Measurements from ENCODE around the gene DNAH14. TPM values are rescaled to one million over a fixed set of nuclear protein-coding genes. Genes with fewer than 3 reads are reported as not detected.

DNAH14 gene
- total and polyA plus RNA-seq, 9 of the 15 experiments (the other 6 are each of a cell fraction or from before 2014, with no cell fraction given) = 58.4 to 142 (median 98.4) TPM

- POLR2A ChIA-PET = no interaction called here
- TF ChIP-seq NFIC (IDR thresholded peaks at IDR 0.05) = no peak
- TF ChIP-seq RNF2 (IDR thresholded peaks at IDR 0.05) = no peak
- no peak for TF ChIP-seq PPARD (CRISPR knock-in tag; IDR thresholded peaks at IDR 0.05)
- TF ChIP-seq ZNF23 (CRISPR knock-in tag; IDR thresholded peaks at IDR 0.05) = no peak
- no peak for TF ChIP-seq NR4A1 (CRISPR knock-in tag; IDR thresholded peaks at IDR 0.05)
- TF ChIP-seq NR4A1 (tag; IDR thresholded peaks at IDR 0.05) = no peak
- no peak for TF ChIP-seq KAT7 (CRISPR knock-in tag; IDR thresholded peaks at IDR 0.05; ENCODE audit: borderline replicate concordance)
- TF ChIP-seq MYBL2 (IDR thresholded peaks at IDR 0.05; ENCODE audit: low read depth) = no peak
- no peak for TF ChIP-seq MYBL2 (CRISPR knock-in tag; IDR thresholded peaks at IDR 0.05; ENCODE audit: borderline replicate concordance)
- no peak for TF ChIP-seq ZNF197 (CRISPR knock-in tag; IDR thresholded peaks at IDR 0.05; ENCODE audit: low read depth)
- TF ChIP-seq SMC3 (conservative IDR thresholded peaks at IDR 0.05; ENCODE audit: insufficient read depth, low read depth, low read length) = no peak
- no peak for TF ChIP-seq ZNF140 (CRISPR knock-in tag; IDR thresholded peaks at IDR 0.05)
- no peak for TF ChIP-seq ZMIZ1 (IDR thresholded peaks at IDR 0.05; ENCODE audit: low read depth in 2 of 2, low read length in 2 of 2)
- no peak for TF ChIP-seq E2F1 (CRISPR knock-in tag; IDR thresholded peaks at IDR 0.05)
- no peak for TF ChIP-seq XRCC4 (IDR thresholded peaks at IDR 0.05; ENCODE audit: extremely low read depth, insufficient read depth, insufficient read length)
- no peak for TF ChIP-seq BDP1 (IDR thresholded peaks at IDR 0.05; ENCODE audit: insufficient read depth, insufficient read length)
- TF ChIP-seq MCM2 (IDR thresholded peaks at IDR 0.05; ENCODE audit: low read depth) = no peak
- TF ChIP-seq ZNF41 (CRISPR knock-in tag; conservative IDR thresholded peaks at IDR 0.05) = no peak
- no peak for TF ChIP-seq GATAD2A (IDR thresholded peaks at IDR 0.05)
- no peak for TF ChIP-seq ELF1 (tag; IDR thresholded peaks at IDR 0.05)
- no peak for TF ChIP-seq CBX8 (IDR thresholded peaks at IDR 0.05; ENCODE audit: borderline replicate concordance, extremely low read depth, low read depth, low read length, poor library complexity, severe bottlenecking)
- Histone ChIP-seq H3K36me3 (ENCODE audit: control insufficient read depth, insufficient read depth, low read length) (no peaks in the 10 kb centered on the region), H3K9me1 (ENCODE audit: control insufficient read depth, insufficient read depth, low read length) (no peaks in the 10 kb centered on the region), H3K4me1 (replicated peaks in 1 of 2; ENCODE audit: control insufficient read depth in 2 of 2, insufficient read depth in 2 of 2, low read length in 2 of 2) (no peaks in the 10 kb centered on the region), H3K9ac (ENCODE audit: insufficient read depth in 1 of 2, low read depth in 2 of 2, low read length in 2 of 2) (no peak overlapping the region), H3K9me3 (replicated peaks; ENCODE audit: control insufficient read depth, insufficient read depth, low read depth, low read length) (no peaks in the 10 kb centered on the region), H3K4me3 (no peak overlapping the region), H3K4me2 (ENCODE audit: insufficient read depth, low read length) (no peak overlapping the region), H3K79me2 (ENCODE audit: control insufficient read depth, insufficient read depth, low read length) (no peaks in the 10 kb centered on the region), H2AFZ (ENCODE audit: low read depth, low read length) (no peak overlapping the region), H4K20me1 (replicated peaks; ENCODE audit: control insufficient read depth, insufficient read depth, low read length) (no peaks in the 10 kb centered on the region), H3K27me3 (ENCODE audit: control insufficient read depth in 2 of 2, insufficient read depth in 2 of 2, low read length in 2 of 2) (no peaks in the 10 kb centered on the region), H3K27ac (ENCODE audit: extremely low read depth, low read depth, low read length) (no peak overlapping the region)
- no TSS peak for BruUV-seq (replicated peaks)
- intact Hi-C loops (cut with micrococcal nuclease) (no loop called here), in situ Hi-C loops (cut with MboI) (no loop called here)
- FAIRE-seq = no peak
- 0% methylated on average over 2 of the region's 2 CpGs for WGBS (ENCODE audit: insufficient coverage, low coverage, missing lambda C conversion rate)
- no peak for ATAC-seq
- no peak for DNase-seq (ENCODE audit: extremely low read depth in 1 of 4, low spot score in 3 of 4)
- CTCF ChIA-PET (ENCODE audit: low intra/inter-chr PET ratio) = no interaction called here
Observed at GRCh38 chr1:224903955-224904354, 25.5 kb upstream of the DNAH14 start.

Measured in K562 (cell line).